HG02610 (cell line): ENCODE results near the gene ANKRD33.
"Not testable (repeated sequence)": the region's sequence is repeated elsewhere in the genome, so short reads cannot be mapped to it uniquely, and the experiment has no call there.

Experiments
- ATAC-seq: cut with Tn5 transposase; IDR thresholded peaks from one replicate; pipeline ENCODE4 v1.9.1; 2021; ENCODE audit warnings: mild to moderate bottlenecking, moderate library complexity; ENCODE audit not compliant: unreplicated experiment

The ANKRD33 gene

GRCh38 chr12:51873251-51873994 is 14.5 kb upstream of the ANKRD33 start:
- no peak for ATAC-seq

- ATAC-seq: no peak
Measured at GRCh38 chr12:51874000-51874399, 13.9 kb upstream of the ANKRD33 start.

- no peak for ATAC-seq
Measured at GRCh38 chr12:51874486-51874885, 13.4 kb upstream of the ANKRD33 start.

- ATAC-seq: no peak
Measured at GRCh38 chr12:51879102-51879501, 8.8 kb upstream of the ANKRD33 start.

GRCh38 chr12:51883295-51883694 is 4.6 kb upstream of the ANKRD33 start:
- ATAC-seq: no peak

- ATAC-seq: no peak
Measured at GRCh38 chr12:51883998-51884675, 3.8 kb upstream of the ANKRD33 start.

GRCh38 chr12:51884676-51885229 is 3.1 kb upstream of the ANKRD33 start:
- no peak for ATAC-seq

- not testable (repeated sequence) for ATAC-seq
Measured at GRCh38 chr12:51885294-51886020, 2.4 kb upstream of the ANKRD33 start.

- no peak for ATAC-seq
Measured at GRCh38 chr12:51886021-51886710, 1.7 kb upstream of the ANKRD33 start.

- ATAC-seq: no peak
Measured at GRCh38 chr12:51888316-51889215, 663 bp downstream of the ANKRD33 start.

- no peak for ATAC-seq
Measured at GRCh38 chr12:51889216-51890132, 1.6 kb downstream of the ANKRD33 start.

GRCh38 chr12:51890133-51890464 is 2.2 kb downstream of the ANKRD33 start:
- no peak for ATAC-seq

GRCh38 chr12:51890511-51891171 is 2.7 kb downstream of the ANKRD33 start:
- no peak for ATAC-seq

- no peak for ATAC-seq
Measured at GRCh38 chr12:51891843-51892242, 3.9 kb downstream of the ANKRD33 start.

- no peak for ATAC-seq
Measured at GRCh38 chr12:51893786-51894185, 5.9 kb downstream of the ANKRD33 start.

GRCh38 chr12:51895378-51896135 is 7.7 kb downstream of the ANKRD33 start:
- ATAC-seq: no peak

GRCh38 chr12:51896236-51896635 is 8.3 kb downstream of the ANKRD33 start:
- no peak for ATAC-seq

- ATAC-seq: no peak
Measured at GRCh38 chr12:51897181-51897580, 9.3 kb downstream of the ANKRD33 start.
